Measurements from ENCODE around the gene GSK3B.

GSK3B gene

GRCh38 chr3:120093911-120094775 is at the start of gene GSK3B:
Gene GSK3B, minus strand, starts transcription at chr3:120094447. Its CDS starts 1,013 bp downstream, at chr3:120093434.
- no peak for DNase-seq

- DNase-seq: no peak
These were observed 49.4 kb upstream of the GSK3B start for GRCh38 chr3:120143676-120144075.

GRCh38 chr3:120142236-120142635 is 48.0 kb upstream of the GSK3B start:
- DNase-seq: no peak

- DNase-seq: no peak
These were observed 46.0 kb upstream of the GSK3B start for GRCh38 chr3:120140098-120140742.

GRCh38 chr3:120139140-120139539 is 44.9 kb upstream of the GSK3B start:
- no peak for DNase-seq

- DNase-seq: no peak
These were observed 43.3 kb upstream of the GSK3B start for GRCh38 chr3:120137548-120137947.

- no peak for DNase-seq
These were observed 36.4 kb upstream of the GSK3B start for GRCh38 chr3:120130656-120131055.

GRCh38 chr3:120129718-120130513 is 35.7 kb upstream of the GSK3B start:
- DNase-seq: no peak

GRCh38 chr3:120129051-120129450 is 34.8 kb upstream of the GSK3B start:
- no peak for DNase-seq

GRCh38 chr3:120125992-120126391 is 31.7 kb upstream of the GSK3B start:
- DNase-seq: no peak

GRCh38 chr3:120119846-120120510 is 25.7 kb upstream of the GSK3B start:
- no peak for DNase-seq

GRCh38 chr3:120114981-120115380 is 20.7 kb upstream of the GSK3B start:
- no peak for DNase-seq

- no peak for DNase-seq
These were observed 20.1 kb upstream of the GSK3B start for GRCh38 chr3:120114376-120114775.

GRCh38 chr3:120113128-120114116 is 19.2 kb upstream of the GSK3B start:
- DNase-seq: no peak

- no peak for DNase-seq
These were observed 17.7 kb upstream of the GSK3B start for GRCh38 chr3:120111898-120112297.

GRCh38 chr3:120103276-120103675 is 9.0 kb upstream of the GSK3B start:
- no peak for DNase-seq

- DNase-seq: no peak
These were observed 8.4 kb upstream of the GSK3B start for GRCh38 chr3:120102674-120103073.

- DNase-seq: no peak
These were observed 8.0 kb upstream of the GSK3B start for GRCh38 chr3:120102232-120102631.

GRCh38 chr3:120101624-120102023 is 7.4 kb upstream of the GSK3B start:
- DNase-seq: no peak

- DNase-seq: no peak
These were observed 6.5 kb upstream of the GSK3B start for GRCh38 chr3:120100711-120101110.

GRCh38 chr3:120098710-120099109 is 4.5 kb upstream of the GSK3B start:
- DNase-seq: no peak

GRCh38 chr3:120095979-120096426 is 1.8 kb upstream of the GSK3B start:
- DNase-seq: no peak
